HG02642 (cell line): ENCODE data around the gene DYSF.

Experiments used
- ATAC-seq: cut with Tn5 transposase; IDR thresholded peaks from one replicate; pipeline ENCODE4 v1.9.1; 2021; ENCODE audit warnings: mild to moderate bottlenecking; ENCODE audit not compliant: unreplicated experiment, poor library complexity

The DYSF gene

DNA sequence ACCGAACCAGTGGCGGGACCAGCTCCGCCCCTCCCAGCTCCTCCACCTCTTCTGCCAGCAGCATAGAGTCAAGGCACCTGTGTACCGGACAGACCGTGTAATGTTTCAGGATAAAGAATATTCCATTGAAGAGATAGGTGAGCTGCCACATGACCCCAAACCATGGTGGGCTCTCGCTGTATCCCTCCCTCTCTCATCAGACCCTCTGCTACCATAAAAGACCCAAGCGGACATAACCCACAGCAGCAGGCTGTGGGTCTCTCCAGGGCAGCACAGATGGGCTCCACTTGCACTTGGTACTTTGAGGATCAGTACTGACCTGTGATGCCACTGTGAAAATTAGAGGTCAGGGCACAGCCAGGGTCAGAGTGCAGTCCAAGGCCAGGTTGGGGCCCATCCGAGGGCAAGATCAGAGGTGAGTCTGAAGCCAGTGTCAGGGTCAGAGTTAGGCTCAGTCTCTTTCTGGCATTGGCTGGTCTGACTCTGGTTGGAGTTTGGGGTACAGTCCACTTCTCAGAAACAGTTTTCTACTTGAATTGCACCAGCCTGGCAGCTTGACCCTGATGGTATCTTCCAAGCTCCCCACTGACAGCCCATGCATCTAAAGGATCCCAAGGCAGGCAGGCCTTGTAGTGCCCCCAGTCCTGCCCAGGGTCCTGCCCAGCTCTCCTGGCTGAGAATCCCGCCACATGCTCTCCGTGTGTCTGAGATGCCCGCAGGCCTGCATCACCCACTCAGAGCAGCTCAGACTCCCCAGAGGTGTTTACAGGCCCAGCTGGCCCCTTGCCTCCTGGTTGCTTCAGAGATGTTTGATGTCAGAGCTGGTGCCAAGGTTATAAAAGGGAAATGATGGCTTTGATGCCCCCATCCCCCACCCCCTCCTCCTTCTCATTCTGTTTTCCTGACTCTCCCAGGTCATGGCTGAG, 212.1 kb downstream of the DYSF start:
- no peak for ATAC-seq

DNA sequence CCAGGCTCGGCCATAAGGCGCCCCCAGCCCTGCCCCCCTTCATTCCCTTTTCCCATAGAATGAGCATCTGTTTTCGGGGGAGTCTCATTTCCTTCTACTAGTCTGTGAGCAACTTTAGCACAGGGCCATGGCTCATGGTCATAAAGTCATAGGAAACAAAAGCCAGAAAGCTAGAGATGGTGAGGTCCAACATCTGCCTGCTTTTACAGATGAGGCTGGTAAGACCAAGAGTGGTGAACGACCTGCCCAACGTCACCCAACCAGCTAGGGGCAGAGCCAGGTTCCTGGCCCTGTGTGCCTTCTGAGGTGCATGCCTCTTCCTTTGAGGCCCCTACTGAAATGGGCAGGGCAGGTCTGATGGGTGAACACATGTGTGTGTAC, 212.7 kb downstream of the DYSF start:
- no peak for ATAC-seq

DNA sequence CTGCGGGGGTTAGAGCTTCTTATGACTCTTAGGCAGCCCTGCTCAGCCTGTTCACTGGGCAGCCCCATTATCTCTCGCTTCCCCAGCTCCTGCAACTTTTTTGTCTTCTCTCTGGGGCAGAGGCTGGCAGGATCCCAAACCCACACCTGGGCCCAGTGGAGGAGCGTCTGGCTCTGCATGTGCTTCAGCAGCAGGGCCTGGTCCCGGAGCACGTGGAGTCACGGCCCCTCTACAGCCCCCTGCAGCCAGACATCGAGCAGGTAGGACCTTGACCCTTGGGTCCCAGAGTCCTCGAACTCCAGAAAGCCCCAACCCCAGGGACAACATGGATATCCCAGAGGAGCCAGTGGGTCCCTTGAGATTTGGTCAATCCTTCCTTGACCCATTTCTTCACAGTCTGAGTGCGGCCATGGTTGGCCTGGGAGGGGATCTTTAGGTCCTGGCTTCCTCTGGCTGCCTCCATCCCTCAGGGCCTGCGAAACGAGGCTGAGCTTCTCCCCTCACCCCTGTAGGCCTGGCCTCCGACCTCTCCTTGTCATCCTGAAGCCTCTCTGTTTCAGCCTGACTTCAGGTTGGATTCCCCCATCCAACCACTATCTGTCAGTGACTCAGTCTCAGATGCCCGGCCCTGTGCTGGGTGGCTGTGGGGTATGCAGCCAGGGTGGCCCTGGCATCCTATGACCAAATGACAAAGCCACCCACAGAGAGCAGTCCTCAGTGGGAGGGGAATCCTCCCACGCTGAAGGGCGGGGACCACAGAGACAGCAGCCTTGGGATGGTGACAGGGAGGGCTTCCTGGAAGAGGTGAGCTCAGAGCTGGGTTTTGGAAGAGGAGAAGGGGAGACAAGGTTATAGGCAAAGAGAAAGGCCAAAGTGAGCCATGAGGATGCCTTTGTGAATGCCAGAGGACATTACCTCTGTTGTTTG, 214.2 kb downstream of the DYSF start:
- ATAC-seq = no peak

DNA sequence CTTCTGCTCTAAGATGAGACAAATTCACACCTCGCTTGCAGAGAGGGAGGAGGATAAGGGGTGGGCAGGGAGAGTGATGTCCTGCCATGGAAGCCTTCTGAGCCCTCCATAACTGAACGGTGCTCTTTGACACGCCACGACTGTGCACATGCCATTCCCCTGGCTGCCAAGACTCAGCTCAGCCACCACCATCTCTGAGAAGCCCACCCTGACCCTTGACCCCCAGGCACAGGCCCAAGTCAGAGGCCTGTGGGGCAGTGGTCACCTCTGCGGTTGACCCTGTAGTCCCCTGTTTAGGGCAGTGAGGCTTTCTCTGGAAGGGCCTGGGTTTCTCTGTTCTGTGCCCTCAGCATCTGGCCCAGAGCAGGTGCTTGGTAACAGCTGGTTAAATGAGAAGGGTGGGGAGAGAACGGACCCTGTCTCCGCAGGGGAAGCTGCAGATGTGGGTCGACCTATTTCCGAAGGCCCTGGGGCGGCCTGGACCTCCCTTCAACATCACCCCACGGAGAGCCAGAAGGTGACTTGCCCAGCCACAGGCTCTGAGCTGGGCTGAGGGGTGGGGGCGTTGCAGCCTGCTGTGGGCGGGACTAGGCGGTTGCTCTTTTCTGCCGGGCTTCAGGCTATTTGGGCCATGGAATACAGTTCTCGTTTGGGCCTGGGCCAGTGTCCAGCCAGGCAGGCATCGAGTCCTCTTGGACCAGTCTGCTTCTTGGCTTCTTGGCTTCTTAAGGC, 215.1 kb downstream of the DYSF start:
- no peak for ATAC-seq

DNA sequence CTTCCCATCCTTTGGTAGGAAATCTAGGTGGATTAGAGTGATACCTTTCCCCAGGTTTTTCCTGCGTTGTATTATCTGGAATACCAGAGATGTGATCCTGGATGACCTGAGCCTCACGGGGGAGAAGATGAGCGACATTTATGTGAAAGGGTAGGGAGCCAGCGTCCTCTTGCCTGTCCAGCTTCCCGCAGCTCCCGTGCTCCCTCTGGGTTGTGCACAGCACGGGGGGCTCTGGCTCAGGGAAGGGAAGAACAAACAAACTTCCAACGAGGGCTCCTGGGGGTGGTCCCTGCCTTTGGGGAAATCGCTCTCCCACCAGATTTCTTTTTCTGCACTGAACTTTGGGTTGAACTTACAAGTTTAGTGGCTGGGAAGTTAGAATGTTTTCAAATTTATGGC, 215.7 kb downstream of the DYSF start:
- no peak for ATAC-seq

DNA sequence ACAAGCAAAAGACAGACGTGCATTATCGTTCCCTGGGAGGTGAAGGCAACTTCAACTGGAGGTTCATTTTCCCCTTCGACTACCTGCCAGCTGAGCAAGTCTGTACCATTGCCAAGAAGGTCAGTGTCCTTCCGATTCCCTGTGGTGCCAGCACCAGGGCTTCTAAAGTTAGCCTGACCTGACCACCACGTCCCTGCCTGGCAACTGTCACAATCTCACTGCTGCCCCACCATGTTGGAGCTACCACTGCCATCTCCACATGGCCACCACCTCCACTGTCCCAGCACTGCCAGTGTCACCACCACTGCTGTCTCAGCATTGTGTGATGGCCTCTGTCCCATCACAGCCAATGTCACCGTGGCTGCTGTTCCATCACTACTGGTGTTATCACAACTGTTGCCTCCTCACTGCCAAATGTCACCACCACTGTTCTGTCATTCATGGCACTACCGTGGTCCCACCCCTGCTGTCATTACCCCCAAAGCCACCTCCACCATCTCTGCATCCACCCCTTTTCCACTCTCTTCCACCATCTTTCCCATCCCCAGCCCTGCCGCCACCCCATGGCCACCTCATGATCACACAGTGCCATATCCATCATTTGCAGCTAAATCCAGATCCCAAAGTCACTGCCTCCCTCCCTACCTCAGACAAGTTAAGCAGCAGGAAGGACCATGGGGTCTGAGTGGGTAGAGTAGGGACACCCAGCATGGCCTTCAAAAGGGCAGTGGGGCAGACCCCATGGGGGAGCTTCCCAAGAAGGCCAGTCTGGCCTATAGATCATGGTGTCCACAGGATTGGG, 216.5 kb downstream of the DYSF start:
- ATAC-seq = no peak

DNA sequence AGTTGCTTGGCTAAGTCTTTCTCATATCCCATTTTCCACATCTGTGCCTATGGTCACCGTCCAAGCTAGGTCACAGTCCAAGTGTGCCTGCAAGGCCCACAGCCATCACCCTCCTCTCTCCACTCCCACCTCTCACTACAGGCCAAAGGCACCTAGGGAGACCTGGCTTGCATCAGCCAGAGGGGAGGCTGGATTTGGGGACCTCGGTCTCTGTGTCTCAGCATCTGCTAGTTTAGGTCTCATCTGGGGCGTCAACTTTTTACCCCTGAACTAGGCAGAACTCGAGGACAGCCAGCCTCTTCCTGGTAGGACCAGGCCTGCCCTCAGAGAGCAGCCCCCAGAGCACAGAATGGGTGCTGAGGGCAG, 217.1 kb downstream of the DYSF start:
- ATAC-seq = no peak

DNA sequence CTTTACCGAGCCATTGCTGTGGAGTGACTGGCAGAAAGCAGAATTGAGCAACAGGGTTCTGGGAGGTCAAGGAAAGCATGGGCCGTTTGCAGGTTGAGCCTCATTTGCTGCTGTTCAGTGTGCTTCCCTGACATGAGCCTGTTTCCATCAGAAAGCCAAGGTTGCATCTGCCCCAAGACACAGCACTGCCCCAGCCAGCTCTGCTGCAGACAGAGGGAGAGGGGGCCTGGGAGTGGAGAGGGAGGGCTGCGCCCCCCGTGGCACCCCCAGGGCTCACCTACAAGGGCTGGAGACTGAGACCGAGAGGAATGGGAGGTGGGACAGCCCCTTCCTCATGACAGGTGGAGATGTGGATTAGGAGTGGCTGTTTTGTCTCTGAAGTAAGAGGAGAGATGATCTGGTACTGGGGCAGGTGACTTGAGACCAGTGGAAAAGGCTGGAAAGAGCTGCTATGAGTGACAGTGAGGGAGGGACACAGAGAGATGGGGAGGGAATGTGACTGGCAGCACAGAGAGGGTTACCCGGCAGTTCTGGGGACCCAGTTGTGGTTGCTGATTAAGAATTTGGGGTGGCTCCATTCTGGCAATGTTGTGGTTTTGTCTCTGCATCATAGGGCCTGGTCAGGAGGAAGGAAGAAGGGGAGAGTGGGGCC, 218.0 kb downstream of the DYSF start:
- ATAC-seq = no peak

DNA sequence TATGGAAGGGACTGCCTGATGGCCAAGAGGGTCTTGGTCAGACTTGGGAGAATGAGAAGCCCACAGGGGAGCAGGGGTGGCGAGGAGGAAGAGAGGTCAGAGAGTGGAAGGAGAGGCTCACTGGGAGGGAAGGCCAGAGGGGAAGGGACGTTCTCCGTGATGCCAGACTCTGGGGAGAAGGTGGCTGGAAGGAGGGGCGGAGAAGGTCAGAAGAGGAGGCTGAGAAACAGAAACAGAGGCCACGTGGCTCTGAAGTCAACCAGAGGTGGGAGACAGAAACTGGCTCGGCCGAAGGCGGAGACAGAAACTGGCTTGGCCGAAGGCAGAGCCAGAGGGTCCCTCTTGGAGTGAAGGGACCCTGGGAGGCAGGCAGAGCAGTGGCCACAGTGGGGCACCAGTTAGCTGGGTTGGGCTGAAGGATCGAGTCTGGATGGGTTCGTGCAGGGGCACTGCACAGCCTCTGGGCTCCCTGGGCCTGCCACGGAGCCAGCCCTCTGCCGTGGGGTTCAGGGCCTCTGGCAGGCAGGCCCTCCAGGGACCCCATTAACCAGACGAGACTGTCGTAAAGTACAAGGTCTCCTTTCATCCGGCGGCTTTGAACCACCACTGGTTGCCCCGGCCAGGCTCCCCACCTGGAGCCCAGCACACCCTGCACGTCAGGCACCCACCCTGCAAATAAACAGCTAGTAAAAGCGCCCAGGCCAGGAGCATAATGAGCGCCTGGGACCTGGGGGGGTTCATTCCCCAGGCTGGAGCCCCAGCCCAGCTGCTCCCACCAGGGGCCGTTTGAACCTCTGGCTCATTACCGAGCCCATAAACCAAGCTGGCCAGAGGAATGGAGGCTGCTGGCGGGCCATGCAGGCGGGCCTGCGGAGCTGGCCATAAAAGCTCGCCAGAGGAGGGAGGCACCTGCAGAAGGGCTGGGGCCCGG, 218.8 kb downstream of the DYSF start:
- ATAC-seq = no peak

DNA sequence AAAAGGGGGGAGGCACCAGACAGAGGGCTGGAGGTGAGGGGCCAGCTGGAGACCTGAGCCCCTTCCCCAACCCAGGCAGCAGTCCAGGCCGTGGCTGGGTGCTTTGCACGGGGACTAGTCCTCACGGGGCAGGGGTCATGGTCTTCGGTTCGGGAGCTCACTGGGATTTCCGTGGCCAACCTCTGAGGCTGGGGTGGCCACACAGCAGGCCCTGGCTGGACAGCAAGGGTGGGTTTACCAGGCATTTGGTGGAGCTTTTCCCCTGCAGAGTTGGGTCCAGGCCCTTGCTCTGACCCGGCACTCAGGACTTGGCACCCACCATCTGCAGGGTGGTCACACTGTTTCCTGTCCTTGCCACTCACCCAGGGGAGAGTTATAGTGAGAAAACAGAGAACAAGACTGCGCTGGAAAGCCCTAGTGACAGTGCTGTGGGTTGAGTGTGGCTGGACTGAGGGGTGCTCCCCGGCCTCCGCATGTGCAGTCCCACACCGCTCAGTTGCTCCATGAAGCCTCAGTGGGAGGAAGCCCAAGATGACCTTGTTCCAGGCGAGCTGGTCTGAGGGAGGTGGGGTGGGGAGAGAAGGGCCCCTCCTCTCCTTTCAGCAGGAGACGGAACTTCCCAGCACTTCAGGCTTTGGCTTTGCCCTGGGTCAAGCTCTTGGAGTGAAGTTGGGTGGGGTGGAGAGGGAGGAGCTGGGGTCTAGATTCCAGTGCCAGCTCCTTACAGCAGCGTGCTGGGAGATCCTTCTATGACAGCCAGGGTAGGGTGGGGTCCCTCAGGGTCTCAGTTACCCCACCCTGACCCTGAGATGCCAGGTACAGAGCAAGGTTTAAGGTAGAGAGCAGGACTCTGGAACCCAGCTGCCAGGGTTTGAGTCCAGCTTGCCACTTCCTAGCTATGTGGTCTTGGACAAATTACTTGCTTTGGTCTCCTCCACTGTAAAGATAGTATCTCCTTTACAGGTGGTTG, 219.8 kb downstream of the DYSF start:
- ATAC-seq = no peak

DNA sequence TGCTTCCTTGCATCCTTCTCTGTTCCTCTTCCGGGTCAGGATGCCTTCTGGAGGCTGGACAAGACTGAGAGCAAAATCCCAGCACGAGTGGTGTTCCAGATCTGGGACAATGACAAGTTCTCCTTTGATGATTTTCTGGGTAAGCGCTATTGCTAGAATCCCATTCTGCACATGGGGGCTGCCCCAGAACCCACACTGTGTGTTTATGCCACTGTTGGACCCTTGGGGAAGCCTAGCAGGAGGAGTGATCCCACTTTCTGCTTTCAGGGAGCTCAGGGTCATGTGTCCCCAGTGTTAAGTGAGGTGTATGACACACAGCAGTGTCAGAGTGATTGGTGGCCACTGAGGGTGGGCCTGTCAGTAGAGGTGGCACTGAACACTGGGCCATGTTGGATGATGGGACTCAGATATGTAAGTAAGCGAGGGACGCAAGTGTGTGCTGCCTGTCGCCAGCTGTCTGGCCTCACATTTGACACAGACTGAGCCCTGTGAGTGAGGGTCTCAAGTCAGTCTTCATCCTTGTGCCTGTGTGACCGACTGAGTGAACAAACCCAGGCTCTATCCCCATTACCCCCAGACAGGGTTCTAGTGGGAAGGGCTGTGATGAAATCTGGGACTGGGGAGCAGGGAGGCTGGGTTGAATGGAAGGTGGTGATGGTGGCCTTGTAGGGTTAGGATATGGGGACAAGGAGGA, 220.9 kb downstream of the DYSF start:
- no peak for ATAC-seq

DNA sequence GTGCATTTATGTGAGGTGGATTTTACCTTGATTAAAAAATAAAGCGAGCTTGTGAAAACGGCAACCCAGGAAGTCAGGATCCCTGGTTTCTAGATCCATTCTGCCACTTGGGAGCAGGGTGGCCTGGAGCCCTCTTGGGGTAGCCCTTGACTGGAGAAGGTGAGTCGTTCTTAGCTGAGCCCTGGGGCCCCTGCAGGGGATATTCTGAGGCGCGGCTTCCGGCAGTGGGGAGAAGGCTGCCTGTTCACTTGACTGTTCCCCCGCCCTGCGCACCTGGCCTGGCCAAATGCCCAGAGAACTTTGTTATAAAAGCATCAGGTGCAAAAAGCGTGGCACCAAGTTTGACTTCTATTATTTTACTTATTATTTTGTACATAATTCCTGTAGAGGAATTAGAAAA, 221.9 kb downstream of the DYSF start:
- no peak for ATAC-seq

DNA sequence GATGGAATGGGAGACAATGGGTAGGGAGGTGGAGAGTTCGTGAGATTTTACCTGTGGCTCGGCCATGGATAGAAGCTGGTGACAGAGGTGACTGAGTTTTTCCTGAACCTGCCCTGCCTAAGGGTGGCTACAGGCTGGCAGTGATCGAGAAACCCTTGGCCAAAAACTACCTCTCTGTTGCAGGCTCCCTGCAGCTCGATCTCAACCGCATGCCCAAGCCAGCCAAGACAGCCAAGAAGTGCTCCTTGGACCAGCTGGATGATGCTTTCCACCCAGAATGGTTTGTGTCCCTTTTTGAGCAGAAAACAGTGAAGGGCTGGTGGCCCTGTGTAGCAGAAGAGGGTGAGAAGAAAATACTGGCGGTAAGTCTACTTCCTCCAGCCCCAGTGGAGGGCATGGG, 225.5 kb downstream of the DYSF start:
- no peak for ATAC-seq

DNA sequence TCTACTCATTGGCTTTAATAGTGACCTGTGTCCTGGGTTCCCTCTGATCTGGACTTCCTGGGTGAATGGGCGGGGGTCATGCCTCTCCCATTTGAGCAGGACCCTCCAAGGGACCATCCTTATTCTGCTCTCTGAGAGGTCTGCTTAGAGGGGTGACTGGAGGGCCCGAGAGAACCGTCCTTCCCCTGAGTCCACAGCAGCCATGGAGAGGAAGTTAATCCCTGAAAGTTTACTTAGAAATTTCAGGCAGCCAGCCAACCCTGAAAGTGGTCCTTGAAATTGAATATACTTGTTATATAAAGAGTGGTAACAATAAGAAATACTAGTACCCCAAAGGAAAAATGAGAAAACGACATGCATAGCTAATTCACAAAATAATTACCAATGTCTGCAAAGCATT, 226.1 kb downstream of the DYSF start:
- no peak for ATAC-seq

DNA sequence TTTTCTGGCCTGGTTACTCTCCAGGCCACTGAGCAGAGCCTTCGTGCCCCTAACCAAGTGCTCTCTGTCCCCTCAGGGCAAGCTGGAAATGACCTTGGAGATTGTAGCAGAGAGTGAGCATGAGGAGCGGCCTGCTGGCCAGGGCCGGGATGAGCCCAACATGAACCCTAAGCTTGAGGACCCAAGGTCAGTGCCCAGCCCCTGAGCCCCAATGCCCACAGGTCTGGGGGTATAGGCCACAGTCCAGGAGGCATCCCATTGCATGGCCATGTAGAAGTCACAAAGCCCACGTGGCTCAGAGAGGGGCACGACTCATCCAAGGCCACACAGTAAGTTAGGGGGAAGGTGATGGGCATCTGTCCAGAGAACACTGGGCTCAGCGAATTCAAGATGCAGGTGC, 227.6 kb downstream of the DYSF start:
- no peak for ATAC-seq

DNA sequence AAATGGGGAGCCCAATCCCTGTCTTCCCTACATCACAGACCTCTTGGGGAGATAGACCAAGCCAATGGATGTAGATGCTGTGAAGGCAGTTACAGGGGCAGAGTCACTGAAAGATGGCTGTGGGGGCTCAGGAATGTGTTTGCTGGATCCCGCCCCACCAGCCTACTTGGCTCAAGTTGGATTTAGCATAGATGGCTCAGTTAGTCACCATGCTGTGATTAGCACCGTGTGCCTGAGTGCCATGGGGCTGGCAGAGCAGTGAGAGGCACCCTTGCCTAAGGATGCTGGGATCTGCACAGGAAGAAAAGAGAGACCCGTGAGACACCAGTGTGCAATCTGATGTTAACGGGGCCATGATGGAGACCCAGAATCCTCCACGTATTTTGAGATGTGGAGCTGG, 228.3 kb downstream of the DYSF start:
- ATAC-seq = no peak

DNA sequence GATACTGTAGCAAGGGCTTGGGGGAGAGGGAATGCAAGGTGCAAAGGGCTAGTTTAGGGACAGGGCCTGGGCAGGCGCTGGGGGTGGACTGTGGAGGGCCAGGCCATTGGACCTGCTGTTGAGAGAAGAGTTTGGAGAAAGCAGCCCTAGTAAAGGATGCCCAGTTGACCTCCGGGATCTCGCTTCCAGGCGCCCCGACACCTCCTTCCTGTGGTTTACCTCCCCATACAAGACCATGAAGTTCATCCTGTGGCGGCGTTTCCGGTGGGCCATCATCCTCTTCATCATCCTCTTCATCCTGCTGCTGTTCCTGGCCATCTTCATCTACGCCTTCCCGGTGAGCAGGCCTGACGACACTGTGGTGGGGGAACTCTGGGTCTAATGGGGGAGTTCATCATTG, 229.0 kb downstream of the DYSF start:
- no peak for ATAC-seq
